GM21360 (cell line): ENCODE data around the gene ARHGEF11.

Experiments
- ATAC-seq: cut with Tn5 transposase; IDR thresholded peaks from one replicate; pipeline ENCODE4 v1.9.1; 2021; ENCODE audit warnings: mild to moderate bottlenecking, moderate library complexity; ENCODE audit not compliant: unreplicated experiment

Gene ARHGEF11

GRCh38 chr1:157050836-157051235 is 5.3 kb upstream of the ARHGEF11 start:
- ATAC-seq, result no peak

GRCh38 chr1:157047062-157047410 is 1.5 kb upstream of the ARHGEF11 start:
- ATAC-seq, result no peak

- no peak for ATAC-seq
Measured at GRCh38 chr1:157044326-157044725, 1.2 kb downstream of the ARHGEF11 start.

GRCh38 chr1:157043685-157044084 is 1.9 kb downstream of the ARHGEF11 start:
- no peak for ATAC-seq

DNA sequence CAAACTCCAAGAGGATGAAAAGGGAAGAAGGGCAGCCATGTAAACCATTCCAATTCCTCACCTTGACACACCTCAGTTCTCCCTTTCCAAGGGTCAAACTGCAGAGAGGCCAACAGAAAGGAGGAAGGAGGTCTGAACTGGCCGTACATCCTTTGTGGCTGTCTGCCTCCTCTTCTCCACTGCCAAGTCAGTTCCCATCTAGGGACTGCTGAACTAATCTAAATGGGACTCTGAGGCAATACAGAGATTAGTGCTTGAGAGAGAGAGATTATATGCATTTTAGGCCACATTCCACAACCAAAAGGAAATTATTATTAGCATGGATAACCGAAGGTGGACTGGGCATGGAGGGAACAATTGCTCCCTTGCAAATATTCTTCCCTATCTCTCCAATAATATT is 2.7 kb downstream of the ARHGEF11 start:
- no peak for ATAC-seq

- no peak for ATAC-seq
Measured at GRCh38 chr1:157040802-157041201, 4.7 kb downstream of the ARHGEF11 start.

- ATAC-seq, result no peak
Measured at GRCh38 chr1:157035121-157035520, 10.4 kb downstream of the ARHGEF11 start.

- no peak for ATAC-seq
Measured at GRCh38 chr1:157034137-157034800, 11.3 kb downstream of the ARHGEF11 start.

DNA sequence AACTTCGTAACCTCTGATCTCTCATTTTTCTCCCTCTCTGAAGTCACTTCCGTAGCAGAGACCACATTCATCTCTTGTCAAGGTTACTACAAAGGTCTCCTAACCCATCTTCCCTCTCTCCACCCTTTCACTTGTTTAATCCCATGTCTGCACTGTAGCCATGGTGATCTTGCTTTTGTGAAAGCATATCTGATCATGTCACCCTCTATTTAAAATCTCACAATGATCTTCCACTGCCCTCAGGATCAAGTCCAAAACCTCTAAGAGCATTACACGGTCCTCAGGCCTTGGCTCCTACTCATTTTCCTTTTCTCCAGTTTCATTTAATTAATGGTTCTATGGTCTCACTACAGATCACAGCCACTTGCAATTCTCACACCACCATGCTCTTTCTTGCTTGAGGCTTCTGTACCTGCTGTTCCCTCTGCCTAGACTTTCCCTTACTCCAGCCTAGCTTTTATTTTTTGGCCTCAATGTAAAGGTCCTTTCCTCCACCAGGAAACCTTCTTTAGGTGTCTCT is 12.1 kb downstream of the ARHGEF11 start:
- ATAC-seq, result no peak

DNA sequence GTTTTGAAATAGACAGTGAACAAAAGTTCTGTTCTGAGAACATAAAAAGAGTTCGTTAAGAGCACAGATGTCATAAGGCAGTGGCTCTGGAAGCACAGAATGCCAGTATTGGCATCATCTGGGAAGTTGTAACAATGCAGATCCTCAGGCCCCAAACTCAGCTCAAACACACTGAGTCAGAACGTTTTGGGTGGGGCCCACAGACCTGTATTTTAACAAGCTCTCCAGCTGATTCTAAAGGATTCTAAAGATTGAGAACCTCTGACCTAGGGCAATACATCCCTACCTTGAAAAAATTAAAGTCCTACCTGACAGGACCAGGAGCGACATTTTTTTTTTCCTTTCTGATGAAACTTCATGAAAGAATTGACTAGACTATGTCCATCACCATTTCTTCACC is 13.2 kb downstream of the ARHGEF11 start:
- no peak for ATAC-seq

DNA sequence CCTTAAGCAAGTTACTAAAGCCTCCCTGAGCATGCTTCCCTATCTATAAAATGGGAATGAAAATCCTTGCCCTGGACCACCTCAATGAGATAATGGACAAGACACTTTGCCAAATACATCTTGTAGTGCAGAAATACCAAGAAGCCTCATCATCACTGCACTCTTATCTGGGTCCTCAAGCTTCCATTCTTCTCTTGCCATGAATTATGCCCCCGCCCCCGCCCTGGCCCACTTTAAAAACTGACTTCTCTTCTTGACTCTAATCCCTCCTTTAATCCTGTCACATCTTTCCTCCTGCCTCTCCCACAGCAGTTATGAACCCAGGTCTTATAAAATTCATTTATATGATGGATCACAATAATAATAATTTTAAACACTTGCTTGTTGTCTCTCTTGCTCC is 14.8 kb downstream of the ARHGEF11 start:
- ATAC-seq, result no peak

- ATAC-seq, result no peak
Measured at GRCh38 chr1:157028674-157029073, 16.9 kb downstream of the ARHGEF11 start.

DNA sequence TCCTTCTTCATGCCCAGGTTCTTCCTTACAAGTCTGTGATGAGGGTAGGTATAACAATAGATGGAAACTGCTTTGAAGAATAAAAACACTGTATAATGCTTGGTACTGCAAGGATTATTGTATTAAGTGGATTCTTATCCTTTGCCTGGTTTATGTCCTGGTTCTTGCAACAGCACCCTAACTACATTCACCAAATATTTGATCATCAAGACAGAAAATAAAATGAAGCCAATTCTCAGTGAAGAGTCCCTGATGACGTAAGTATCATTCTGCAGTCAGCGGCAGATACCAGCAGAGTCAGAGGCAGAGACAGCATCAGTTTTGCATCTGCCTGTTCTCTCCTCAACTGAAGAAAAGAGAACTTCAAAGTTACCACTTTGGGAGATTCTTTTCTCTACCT is 19.7 kb downstream of the ARHGEF11 start:
- no peak for ATAC-seq

- ATAC-seq, result no peak
Measured at GRCh38 chr1:157025385-157025784, 20.2 kb downstream of the ARHGEF11 start.

DNA sequence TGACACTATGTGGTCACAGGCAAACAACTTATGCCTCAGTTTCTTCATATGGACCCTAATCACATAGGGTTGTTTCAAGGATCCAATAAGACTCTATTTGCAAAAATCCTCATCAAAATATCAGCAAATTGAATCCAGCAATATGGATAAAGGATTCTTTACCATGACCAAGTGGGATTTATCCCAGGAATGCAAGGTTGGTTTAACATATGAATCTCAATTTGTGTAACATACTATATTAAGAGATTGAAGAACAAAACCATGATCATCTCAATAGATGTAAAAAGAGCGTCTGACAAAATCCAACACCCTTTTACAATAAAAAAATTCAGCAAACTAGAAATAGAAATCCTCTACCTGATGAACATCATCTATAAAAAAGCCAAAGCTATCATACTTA is 23.9 kb downstream of the ARHGEF11 start:
- no peak for ATAC-seq

- ATAC-seq, result no peak
Measured at GRCh38 chr1:157019457-157019856, 26.1 kb downstream of the ARHGEF11 start.

- no peak for ATAC-seq
Measured at GRCh38 chr1:157011845-157012244, 33.7 kb downstream of the ARHGEF11 start.

- no peak for ATAC-seq
Measured at GRCh38 chr1:157008502-157008901, 37.0 kb downstream of the ARHGEF11 start.

DNA sequence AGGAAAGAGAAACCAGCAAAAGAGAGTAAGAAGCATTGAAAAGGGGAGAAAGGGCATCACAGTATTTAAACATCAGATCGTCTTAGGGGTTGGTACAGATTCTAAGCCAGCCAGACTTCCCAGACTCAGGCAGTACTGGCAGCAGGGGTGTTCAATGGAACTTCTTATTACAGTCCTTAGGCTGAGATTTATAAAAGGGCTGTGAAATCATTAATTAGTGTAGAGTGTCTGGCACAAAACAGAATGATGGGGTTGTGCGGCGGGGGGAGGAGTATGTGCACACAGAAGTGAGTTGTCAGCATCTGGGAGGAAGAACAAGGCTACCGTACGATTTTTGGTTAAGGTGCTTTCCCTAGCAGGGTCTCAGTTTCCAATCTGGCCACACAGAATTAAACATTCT is 38.2 kb downstream of the ARHGEF11 start:
- ATAC-seq, result no peak

DNA sequence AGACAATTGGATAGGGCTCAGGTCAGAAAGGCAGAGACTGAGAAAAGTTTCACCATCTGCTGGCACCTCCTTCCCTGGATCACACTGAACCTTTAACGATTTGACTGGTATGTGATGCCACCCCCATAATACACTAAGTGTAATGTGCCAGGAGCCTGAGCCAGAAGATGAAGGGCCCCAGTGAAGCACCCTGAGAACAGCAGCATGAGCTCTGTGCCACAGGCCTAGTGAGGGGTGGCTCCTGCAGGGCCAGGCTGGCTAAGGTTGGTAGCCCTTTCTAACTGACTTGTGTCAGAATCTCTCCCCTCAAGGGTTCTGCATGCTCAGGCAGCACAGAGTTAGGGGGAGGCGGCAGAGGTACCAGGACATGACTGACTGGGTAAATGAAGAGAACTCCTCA is 38.9 kb downstream of the ARHGEF11 start:
- no peak for ATAC-seq

DNA sequence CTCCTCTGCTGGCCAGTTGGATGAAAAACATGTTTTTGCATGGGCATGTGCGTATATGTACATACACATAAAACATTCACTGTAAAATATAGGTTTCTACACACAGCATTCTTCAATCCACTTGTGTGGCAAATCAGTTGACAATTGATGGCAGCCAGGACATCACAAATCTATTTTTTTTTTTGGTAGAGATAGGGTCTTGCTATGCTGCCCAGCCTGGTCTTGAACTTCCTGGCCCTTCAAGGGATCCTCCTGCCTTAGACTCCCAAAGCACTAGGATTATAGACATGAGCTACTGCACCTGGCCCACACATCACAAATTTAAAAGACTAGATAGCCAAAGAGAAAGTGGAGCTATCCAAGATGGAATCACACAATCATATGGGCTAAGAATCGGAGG is 39.6 kb downstream of the ARHGEF11 start:
- ATAC-seq, result no peak

GRCh38 chr1:157004806-157005205 is 40.7 kb downstream of the ARHGEF11 start:
- no peak for ATAC-seq

DNA sequence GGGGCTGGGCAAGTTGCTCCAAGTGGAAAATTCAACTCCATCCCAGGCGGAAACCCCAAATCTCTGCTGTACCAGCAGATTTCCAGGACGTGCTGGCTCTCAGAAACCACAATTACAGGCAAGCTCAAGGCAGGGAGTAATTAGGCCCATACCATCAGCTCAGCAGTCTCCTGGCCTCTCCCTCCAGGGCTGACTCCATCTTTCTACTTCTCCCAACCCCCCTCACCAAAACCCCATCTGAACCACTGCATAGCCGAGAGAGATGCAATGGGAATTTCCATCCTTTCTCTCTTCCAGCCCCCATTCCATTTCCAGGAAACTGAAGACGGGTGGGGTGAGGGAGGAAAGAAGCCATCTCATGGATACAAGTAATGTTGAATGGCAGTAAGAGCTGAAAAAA is 41.2 kb downstream of the ARHGEF11 start:
- ATAC-seq, result no peak
